ENCODE data around the gene SLC44A1.

Gene SLC44A1

DNA sequence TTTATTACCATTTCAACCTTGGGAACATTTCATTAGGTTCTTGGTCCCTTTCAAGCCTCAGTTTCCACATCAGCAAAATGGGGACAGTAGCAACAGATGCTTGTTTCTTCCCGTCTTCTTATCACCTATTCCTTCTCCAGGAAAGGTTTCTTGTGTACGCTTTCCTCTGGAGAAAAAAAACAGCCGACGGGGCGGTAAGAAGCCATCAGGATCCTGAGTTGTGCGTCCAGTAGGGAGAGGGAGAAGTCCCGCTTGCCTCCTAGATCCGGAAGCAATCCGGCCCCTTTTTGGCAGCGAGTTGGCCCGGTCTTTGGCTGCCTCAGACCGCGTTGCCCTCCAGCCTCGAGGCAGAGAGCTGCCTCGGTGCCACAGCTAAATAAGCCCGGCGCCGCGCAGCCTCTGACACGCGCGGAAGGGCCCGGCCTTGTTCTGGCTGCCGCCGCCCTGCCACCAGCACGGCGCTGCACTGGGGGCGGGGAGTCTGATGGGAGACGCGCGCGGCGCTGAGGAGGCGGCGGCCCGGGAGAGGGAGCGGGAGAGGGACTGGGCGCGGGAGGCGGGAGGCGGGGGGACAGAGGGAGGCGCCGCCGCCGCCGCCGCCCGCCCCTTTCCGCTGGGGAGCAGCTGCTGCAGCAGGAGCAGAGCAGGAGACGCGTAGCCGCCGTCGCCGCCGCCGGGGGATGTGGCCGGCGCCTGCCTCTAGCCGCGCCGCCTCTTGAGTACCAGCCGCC is at the start of gene SLC44A1:
SLC44A1 (plus strand) TSS at position 649 of the 731 bp plus-strand sequence. CDS start 218 bp downstream, outside the sequence.
- DNase-seq (ENCODE audit: low read depth in 1 of 2, low spot score in 1 of 2): peak; percentile 87 to 88

DNA sequence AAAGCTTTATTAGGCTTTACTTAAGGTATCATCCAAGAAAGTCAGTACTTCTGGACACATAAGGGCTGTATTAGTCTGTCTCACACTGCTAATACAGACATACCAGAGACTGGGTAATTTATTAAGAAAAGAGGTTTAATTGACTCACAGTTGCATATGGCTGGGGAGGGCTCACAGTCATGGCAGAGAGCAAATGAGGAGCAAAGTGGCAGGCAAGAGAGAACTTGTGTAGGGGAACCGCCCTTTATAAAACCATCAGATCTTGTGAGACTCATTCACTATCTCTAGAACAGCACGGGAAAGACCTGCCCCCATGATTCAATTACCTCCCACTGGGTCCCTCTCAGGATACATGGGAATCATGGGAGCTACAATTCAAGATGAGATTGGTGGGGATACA is 49.2 kb upstream of the SLC44A1 start:
- DNase-seq (ENCODE audit: low read depth in 1 of 2, low spot score in 1 of 2): no peak

GRCh38 chr9:105198023-105198422 is 46.4 kb upstream of the SLC44A1 start:
- no peak for DNase-seq (ENCODE audit: low read depth in 1 of 2, low spot score in 1 of 2)

DNA sequence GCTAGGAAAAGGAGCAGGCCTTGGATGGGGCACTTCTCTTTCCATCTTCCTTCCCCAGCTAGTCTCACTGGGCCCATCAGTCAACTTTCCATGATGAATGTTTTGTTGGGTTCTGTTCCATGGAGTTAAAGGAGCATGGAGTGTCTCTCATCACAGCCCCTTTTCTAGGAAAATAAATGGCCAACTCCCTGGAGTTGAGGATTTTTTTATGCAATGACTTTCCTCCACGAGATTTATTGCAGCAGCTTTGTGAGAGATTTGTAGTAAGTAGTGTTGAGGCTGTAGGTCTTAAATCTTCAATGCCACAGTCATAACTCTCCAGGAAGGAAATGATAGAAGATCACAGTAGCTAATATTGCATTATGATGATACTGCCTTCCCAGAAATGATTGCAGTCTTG is 45.6 kb upstream of the SLC44A1 start:
- no peak for DNase-seq (ENCODE audit: low read depth in 1 of 2, low spot score in 1 of 2)

DNA sequence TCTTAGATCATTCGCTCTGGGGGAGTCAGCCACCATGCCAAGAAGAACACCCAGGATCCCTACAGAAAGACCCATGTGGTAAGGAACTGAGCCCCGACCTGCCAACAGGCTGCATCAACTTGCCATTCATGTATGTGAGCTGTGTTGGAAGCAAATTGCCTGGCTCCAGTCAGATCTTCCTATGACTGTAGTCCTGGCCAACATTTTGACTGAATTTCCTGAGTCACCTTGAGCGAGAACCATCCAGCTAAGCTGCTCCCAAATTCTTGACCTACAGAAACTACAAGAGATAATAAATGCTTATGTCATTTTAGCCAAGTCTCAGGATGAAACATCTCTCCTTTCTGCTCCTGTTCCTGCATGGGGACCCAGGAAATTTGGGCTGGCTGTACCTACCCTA is 40.0 kb upstream of the SLC44A1 start:
- no peak for DNase-seq (ENCODE audit: low read depth in 1 of 2, low spot score in 1 of 2)

- DNase-seq (ENCODE audit: low read depth in 1 of 2, low spot score in 1 of 2): no peak
Observed at GRCh38 chr9:105205787-105206495, 38.5 kb upstream of the SLC44A1 start.

DNA sequence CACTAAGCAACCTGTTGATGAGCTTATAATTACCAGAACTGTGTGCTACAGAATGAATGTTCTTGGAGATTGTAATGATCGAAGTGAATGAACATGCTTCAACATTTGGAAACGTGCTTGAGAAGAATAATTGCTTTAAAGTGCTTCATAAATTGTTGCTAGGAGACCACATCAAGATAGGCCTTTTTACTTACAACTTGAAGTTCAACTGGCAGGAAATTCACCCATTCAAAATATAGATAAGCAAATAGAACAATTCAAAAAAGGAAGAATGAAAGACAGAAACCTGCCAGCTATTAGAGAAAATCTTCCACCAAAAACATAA is 38.0 kb upstream of the SLC44A1 start:
- no peak for DNase-seq (ENCODE audit: low read depth in 1 of 2, low spot score in 1 of 2)

DNA sequence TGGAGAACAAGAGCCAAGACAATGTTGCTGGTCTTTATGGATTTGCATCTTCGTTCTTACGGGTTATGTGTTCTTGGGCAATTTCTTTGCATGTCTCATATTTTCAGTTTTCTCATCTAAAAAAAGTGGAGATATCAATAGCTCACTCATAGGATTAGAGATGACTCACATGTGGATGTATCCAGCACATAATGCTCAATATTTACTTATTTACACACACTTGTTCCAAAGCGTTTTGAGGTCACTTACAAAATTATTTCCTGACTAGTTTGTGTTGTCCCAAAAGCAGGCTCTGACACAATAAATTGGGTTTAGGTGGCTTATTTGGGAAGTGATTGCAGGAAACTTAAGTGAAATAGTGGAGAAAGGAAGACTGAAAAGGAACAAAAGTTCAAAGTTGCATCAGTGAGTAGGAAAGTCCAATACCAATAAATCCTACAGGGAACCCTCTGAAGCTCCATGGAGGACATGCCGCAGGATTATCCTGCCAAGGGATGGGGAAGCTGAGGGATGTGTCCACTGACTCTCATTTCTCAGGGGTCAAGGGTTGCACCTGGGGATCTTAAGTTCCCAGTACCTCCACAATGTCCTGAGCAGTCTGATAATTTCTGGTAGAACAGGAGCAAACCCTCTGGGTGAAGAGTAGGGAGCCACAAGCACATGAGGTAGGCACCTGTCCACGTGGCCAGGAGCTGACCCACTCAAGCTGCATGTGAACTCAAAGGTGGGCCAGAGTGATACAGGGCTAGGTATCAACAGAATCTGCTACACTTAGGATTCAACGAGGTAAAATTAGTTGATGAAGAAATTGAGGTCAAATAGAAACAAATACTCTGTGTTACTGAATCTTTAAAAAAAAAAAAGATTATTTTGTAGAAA is 37.4 kb upstream of the SLC44A1 start:
- DNase-seq (ENCODE audit: low read depth in 1 of 2, low spot score in 1 of 2): no peak

DNA sequence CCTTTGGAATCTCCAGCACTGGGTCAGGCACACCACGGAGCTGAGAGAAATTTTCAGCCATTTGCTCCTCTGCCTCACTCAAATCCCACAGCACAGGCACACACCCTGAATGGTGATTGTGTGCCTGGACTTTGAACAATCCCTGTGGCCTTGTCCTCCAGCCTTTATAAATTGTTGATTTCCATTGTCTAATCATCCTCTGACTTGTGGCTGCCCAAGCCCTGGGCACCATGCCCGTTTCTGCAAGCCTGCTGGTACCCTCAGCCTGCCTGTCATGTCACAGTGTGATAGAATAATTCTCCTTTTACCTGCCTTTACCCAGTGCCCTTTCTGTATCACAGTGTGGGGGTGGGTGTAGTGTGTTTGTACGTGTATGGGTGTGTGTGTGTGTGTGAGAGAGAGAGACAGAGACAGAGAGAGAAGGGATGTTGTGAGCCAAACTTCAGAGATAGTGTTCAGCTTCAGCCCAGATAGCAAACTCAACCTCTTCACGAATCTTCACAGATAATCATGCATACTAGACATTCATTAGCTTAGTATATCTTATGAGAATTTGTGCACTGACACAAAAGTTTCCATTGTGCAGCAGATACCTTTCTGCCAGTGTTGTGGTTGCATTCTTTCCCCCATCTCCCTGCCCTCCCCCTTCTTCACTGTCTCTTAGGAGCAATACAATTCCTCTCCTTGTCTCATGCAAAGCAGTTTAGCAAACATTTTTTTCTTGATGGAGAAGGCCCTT is 27.8 kb upstream of the SLC44A1 start:
- no peak for DNase-seq (ENCODE audit: low read depth in 1 of 2, low spot score in 1 of 2)

DNA sequence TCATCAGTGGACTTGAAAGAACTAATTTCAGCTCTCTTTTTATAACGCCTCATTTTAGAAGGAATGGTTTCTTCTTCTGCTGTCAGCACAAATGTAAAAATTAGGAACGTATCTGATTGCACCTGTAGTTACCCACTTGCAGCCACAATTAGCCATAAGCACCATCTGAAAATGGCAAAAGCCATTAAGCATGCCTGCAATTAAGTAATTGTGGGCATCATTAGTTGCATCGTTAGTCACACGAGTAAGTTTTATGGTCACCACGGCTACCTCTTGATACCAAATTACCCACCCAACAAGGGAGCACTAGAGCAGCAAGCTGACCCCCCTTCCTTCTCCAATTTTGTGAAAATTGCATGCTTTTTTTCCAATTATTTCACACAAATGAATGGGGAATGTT is 25.8 kb upstream of the SLC44A1 start:
- DNase-seq (ENCODE audit: low read depth in 1 of 2, low spot score in 1 of 2): no peak

- DNase-seq (ENCODE audit: low read depth in 1 of 2, low spot score in 1 of 2): no peak
Observed at GRCh38 chr9:105219291-105219805, 25.1 kb upstream of the SLC44A1 start.

- no peak for DNase-seq (ENCODE audit: low read depth in 1 of 2, low spot score in 1 of 2)
Observed at GRCh38 chr9:105220451-105220850, 24.0 kb upstream of the SLC44A1 start.

DNA sequence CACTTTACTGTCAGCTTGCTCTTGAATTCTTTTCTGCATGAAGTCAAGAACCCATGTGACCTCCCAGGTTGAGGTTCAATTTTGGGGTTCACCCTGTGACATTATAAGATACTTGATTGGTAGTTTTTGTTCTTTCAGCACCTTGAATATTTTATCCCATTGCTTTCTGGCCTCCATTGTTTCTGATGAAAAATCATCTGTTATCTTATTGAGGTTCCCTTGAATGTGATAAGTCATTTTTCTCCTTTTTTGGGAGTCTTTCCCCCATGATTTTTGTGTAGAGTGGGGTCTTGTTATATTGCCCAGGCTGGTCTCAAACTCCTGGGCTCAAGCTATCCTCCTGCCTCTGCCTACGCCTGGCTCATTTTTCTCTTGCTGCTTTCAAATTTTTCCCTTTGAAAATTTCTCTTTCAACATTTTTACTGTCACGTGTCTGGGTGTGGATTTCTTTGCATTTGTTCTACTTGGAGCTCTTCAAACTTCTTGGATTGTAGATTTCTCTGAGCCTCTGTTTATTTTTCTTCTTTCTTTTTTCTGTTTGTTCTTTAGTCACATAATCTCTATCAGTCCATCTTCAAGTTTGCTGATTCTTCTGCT is 20.8 kb upstream of the SLC44A1 start:
- DNase-seq (ENCODE audit: low read depth in 1 of 2, low spot score in 1 of 2): no peak

GRCh38 chr9:105226055-105226454 is 18.4 kb upstream of the SLC44A1 start:
- no peak for DNase-seq (ENCODE audit: low read depth in 1 of 2, low spot score in 1 of 2)

- no peak for DNase-seq (ENCODE audit: low read depth in 1 of 2, low spot score in 1 of 2)
Observed at GRCh38 chr9:105232207-105232606, 12.2 kb upstream of the SLC44A1 start.

DNA sequence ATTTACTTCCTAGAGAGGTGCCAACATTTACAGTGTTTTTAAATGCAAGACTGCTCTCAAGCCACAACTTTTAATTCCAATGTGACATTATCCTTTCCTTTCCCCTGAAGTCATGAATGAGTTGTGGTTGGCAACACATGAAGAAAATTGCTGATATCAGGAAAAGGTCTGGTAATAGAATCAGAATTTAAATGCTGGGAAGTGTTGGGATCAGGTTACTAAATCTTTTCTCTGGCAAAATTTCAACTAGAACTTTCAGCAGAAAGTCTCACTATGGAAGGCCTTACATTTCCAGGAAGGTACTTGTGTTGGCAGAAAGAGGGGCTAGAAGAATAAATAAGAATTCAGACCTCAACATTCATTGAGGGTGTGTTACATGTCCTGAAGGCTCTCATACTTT is 10.6 kb upstream of the SLC44A1 start:
- DNase-seq (ENCODE audit: low read depth in 1 of 2, low spot score in 1 of 2): no peak

DNA sequence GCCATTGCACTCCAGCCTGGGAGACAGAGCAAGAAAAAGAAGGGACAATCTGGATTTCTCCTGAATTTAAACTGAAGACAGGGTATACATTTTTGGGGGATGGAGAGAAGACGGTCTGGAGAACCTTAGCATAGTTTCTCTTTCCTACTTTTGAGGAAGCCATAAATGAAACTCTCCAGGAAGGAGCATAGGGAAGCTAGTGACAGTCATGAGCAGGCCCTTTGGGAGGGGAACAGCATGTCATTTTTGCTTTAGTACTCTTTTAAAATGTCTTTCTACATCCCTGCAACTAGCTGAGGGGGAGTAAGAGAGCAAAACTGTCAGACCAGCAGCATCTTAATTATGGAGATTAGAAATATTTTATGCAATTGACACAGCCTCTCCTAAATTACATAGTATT is 8.2 kb upstream of the SLC44A1 start:
- DNase-seq (ENCODE audit: low read depth in 1 of 2, low spot score in 1 of 2): no peak

DNA sequence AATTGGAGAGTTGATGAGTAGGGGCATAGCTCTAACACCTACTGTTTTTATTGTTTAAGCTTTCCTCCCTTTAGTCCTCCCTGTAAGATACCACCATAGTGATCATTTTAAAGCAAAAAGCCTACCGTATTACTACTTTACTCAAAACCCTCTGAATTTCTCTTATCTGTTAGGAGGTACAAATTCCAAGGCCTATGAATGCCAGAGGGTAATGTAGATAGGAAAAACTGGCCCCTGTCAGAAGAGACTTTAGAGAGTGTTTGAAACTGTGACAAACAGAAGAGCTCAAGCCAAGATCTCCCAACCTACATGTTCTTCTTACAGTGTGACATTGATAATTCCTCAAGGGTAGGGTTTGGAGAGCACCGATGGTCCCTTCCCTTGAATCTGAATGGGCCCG is 7.2 kb upstream of the SLC44A1 start:
- no peak for DNase-seq (ENCODE audit: low read depth in 1 of 2, low spot score in 1 of 2)

GRCh38 chr9:105238302-105238701 is 6.1 kb upstream of the SLC44A1 start:
- no peak for DNase-seq (ENCODE audit: low read depth in 1 of 2, low spot score in 1 of 2)

DNA sequence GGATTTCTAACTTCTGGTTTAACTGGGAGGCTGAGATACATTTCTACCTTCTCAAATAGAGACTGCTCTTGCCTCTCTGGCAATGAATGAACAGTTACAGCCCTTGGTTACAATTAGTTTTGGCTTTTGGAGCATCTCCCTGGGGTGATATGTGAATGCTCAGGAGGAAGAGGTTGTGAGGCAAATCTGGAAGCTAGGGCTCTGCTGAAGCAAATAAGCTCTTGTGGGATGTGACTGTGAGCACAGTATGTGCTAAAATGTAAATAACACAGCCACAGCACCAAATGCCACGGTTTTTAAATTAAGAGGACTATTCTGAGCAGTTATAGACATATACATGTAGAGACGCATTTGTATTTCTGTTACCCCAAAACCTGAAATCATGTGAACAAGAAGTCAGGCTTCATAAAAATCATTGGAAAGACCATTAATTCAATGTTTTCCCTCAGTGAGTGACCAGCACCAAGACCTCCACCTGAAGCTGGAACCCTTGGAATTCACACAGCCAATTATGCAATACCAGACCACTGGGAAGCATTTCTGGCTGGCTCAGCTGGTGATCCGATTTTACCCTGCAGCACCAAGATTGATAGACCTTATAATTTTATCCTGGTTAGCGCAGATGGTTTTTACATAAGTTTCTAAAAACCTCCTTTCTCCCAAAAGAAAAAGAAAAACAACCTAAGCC is 3.0 kb upstream of the SLC44A1 start:
- no peak for DNase-seq (ENCODE audit: low read depth in 1 of 2, low spot score in 1 of 2)
